ENCODE results near the gene MTA2.
"Not testable (repeated sequence)": the region's sequence is repeated elsewhere in the genome, so short reads cannot be mapped to it uniquely, and the experiment has no call there.

Gene MTA2

GRCh38 chr11:62565100-62565802, 36.4 kb downstream of the MTA2 start:
- DNase-seq = no peak

- not testable (repeated sequence) for DNase-seq
Measured at GRCh38 chr11:62561677-62562230, 39.9 kb downstream of the MTA2 start.

DNA sequence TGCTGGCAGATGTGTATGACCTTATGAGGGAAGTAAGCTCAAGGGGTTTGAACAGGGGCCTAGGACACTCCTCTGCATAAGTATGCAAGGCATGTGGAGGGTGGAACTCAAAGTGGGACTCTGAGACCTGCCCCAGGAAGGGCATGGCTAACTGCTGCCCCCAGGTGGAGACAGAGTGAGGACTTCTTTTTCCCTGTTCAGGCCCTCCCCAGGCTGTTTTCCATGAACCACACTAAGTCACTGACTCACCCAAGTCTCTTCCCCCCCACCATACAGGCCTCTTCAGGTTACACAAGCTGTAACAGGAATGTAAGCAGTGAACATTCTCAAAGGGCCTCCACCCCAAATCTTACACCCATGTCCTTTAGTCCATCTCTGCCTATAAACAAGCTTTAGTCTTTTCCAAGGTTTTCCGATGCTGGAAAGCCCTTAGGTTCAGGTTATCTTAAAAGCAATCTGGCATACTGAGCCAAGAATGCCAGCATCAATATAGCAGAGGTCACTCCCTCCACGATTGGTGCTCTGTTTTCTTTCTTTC, 41.0 kb downstream of the MTA2 start:
- peak; percentile 74 for DNase-seq

- not testable (repeated sequence) for DNase-seq
Measured at GRCh38 chr11:62559626-62560025, 42.0 kb downstream of the MTA2 start.

GRCh38 chr11:62559204-62559603, 42.5 kb downstream of the MTA2 start:
- DNase-seq = no peak

GRCh38 chr11:62558669-62559068, 43.0 kb downstream of the MTA2 start:
- no peak for DNase-seq

DNA sequence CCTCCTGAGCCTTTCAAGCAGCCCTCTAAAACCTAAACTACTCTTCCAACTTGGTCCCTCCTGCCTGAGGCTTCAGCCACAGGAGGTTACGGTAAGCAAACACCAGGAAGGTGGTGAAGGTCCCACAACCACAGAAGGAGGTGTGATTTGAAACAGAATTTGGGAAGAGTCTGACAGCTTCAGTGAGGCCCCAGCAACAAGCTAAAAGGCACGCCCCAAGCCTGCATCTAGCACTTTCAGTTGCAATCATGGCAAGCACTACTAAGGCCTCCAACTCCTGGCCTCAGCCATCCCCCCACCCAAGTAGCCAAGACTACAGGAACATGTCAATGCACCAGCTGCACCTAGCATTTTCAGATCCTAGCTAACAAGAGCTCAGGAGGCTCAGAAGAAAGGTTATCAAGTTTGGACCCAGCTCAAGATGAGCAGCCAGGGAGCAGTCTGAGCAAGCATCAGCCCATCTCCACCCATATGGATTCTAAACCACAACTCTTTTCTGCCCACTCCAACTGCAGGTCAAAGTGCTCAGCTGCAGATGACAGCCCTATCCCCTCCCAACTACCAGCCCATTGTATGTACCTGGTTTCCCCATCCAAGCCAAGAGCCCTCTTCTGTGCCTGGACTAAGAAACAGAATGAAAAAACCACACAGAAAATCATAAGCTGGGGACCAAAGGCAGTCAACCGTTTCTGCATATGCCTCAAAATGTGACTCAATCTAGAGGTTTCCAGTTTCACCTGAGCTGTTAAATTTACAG, 44.6 kb downstream of the MTA2 start:
- DNase-seq = peak; percentile 72

- DNase-seq = peak; percentile 86
Measured at GRCh38 chr11:62556108-62556874, 45.4 kb downstream of the MTA2 start.

DNA sequence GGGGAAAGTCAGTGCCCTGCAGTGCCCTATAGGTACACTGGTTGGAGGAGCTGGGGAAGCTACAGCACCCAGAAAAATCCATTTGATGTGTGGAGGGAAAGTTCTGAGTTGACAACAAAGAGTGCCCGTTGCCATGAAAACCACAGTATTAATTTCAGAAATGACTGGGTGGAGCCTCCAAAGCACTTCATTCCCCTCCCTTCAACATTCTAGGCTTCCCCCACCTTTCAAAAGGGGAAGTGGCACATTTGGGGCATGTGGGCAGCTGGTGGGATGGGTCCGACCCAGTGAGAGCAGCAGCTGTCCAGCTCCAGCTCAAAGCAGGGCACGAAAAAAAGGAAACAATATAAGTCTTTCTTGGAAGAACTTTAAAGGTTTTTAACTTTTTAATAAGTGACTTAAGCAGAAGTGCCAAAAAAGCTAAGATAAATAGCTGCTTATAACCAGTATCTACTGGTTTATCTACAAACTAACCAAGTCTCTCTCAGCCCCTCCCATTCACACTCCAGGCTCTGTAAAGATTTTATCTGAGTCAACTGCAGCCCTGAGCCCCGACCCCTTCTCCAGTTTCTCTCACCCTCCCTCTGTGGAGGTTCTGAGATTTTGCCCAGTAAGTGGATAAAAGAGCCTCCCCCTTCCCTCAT, 46.1 kb downstream of the MTA2 start:
- peak; percentile 92 for DNase-seq

GRCh38 chr11:62554387-62555167, 47.1 kb downstream of the MTA2 start:
- no peak for DNase-seq

- no peak for DNase-seq
Measured at GRCh38 chr11:62553839-62554361, 47.8 kb downstream of the MTA2 start.

DNA sequence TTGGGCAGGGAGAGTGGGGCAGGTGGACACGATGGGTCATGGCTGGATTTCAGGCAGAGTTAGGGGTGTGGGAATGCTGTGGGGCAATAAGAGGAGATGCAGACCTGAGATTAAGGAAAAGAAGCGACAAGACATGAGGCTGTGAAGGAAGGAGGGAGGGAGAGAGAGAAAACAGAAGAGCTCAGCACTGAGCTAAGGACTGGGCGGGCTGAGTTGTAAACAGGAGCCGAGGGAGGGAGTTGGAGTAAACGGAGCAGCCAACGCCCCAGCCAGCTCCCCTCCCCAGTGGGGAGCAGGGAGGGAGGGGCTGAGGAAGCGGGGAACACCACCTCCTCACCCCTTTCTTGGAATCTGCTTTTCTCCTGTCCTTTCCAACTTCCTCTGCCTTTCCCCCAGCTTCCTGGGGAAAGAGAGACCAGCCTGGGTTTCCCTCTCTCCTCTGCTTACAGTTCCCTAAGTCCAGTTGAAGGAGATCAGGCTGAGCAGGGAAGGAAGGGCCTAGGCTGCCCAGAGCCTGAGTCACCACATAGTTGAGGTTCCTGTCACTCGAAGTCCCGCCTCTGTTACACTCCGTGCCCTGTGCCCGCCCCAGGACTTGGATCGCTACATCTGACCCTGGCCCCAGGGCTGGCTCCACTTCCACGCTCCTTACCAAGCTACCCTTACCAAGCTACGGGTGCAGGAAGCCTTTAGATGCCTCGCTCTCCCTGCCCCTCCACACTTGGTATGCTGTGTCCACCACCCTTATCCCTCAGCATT, 48.4 kb downstream of the MTA2 start:
- peak; percentile 73 for DNase-seq

- no peak for DNase-seq
Measured at GRCh38 chr11:62552485-62553079, 49.1 kb downstream of the MTA2 start.

DNA sequence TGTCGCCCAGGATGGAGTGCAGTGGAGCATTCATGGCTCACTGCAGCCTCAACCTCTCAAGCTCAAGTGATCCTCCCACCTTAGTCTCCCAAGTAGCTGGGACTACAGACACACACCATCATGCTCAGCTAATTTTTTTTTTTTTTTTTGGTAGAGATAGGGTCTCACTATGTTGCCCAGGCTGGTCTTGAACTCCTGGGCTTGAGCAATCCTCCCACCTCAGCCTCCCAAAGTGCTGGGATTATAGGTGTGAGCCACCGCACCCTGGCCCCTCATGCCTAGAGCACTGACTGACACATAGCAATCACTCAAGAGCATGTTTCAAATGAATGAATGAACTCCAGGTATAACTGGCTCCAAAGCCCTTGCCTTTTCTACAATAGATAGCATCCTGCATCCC, 51.2 kb downstream of the MTA2 start:
- not testable (repeated sequence) for DNase-seq

DNA sequence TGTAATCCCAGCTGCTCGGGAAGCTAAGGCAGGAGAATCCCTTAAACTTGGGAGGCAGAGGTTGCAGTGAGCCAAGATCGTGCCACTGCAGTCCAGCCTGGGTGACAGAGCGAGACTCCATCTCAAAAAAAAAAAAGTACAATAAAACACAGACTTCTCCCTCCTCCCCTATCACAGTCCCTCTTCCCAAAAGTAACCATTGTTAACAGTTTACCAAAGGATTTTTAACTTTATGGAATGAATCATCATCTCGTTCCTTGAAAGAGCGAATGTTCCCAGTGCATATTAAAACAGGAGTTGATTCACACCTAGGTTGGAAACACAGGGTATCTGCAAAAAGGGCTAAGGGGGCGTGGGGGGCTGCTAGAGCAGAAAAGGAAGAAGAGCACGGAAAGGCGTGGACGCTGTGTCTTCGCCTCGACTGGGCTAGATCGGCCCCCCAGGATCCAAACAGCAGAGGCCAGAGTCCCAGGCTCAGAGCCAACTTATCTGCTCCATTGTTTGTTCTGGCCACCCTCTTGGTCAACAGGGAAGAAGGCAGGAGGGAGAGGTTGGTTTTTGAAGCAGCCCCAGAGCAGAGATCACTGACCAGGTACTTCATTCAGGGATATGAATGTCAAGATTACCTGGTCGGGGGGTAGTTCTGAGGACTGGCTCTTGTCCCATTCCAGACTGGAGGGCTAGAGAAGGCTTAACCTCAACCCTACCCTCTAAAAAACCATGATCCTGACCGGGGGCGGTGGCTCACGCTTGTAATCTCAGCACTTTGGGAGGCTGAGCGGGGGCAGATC, 52.9 kb downstream of the MTA2 start:
- no peak for DNase-seq

DNA sequence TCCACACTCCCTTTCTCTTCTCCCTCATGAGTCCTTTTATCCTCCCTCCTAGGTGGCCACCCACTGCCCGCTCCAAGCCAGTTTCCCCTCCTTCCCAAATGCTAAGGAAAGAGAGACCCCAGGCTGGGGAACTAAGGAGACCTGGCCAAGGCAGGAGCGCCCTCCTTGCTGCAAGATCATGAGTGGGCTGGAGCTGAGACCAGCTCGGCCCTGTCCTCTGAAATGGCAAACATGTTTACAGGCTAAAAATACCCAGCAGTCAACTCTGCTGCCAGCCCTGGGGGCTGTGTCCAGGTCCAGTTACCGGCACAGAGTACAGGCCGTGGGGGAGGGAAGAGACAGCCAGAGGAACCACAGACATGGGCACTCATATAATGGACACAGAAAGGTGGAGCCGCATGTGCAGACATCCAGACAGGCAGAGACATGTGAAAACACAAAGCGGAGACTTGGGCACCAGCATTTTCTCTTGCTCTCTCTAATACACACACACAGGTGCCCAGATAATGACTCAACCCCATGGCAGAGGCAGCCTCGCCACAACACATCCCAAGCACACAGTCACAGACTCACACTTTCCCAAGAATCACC, 53.9 kb downstream of the MTA2 start:
- DNase-seq = no peak

GRCh38 chr11:62546929-62547625, 54.6 kb downstream of the MTA2 start:
- no peak for DNase-seq

- peak; percentile 67 for DNase-seq
Measured at GRCh38 chr11:62546244-62546928, 55.3 kb downstream of the MTA2 start, which contains the start of gene AHNAK. Gene AHNAK, minus strand, starts transcription at chr11:62546806. Its CDS starts 10,708 bp downstream, at chr11:62536098.

Measured in central memory CD4-positive, alpha-beta T cell (primary cell).